Mesodermal cell (in vitro differentiated cells): ENCODE data around the gene FBXL16.

Experiments used
- H3K27ac ChIP-seq: 2 replicates; pipeline ENCODE4 v1.7.0; 2013; ENCODE audit warnings: mild to moderate bottlenecking, low read depth, low read length, moderate library complexity; ENCODE audit not compliant: severe bottlenecking
- H3K36me3 ChIP-seq: 2 replicates; pipeline ENCODE4 v1.7.1; 2013; ENCODE audit warnings: mild to moderate bottlenecking, low read length, moderate library complexity; ENCODE audit not compliant: control insufficient read depth, insufficient read depth
- H3K4me1 ChIP-seq: one replicate; pipeline ENCODE4 v1.7.1; 2013; ENCODE audit warnings: mild to moderate bottlenecking, low read length; ENCODE audit not compliant: insufficient read depth, control insufficient read depth, poor library complexity, severe bottlenecking
- H3K4me3 ChIP-seq: 2 replicates; pipeline ENCODE4 v1.7.0; 2013; ENCODE audit warnings: low read length, control low read depth, mild to moderate bottlenecking; ENCODE audit not compliant: insufficient read depth, poor library complexity, severe bottlenecking; ENCODE audit errors: extremely low read depth
- H3K9me3 ChIP-seq: 2 replicates; pipeline ENCODE4 v1.7.1; 2013; ENCODE audit warnings: mild to moderate bottlenecking, low read length, moderate library complexity; ENCODE audit not compliant: control insufficient read depth
- WGBS, 2 experiments: methylation state at CpG; one replicate each; pipeline ENCODE4 v1.1.5; 2013; ENCODE audit warnings: missing lambda C conversion rate in 2 of 2; ENCODE audit not compliant: insufficient coverage in 2 of 2; 5-methylcytosine and 5-hydroxymethylcytosine counted together

Gene FBXL16

GRCh38 chr16:734208-734980 lies 28.8 kb upstream of the FBXL16 start:
- Histone ChIP-seq H3K27ac (no peak overlapping the region), H3K4me3 (no peak overlapping the region), H3K9me3 (no peaks in the 10 kb centered on the region), H3K4me1 (no peaks in the 10 kb centered on the region), H3K36me3 (peaks cover 62% of the 10 kb centered on the region)
- 94 to 95% methylated on average over 42 to 48 of the region's 49 CpGs for WGBS, 2 experiments

- Histone ChIP-seq H3K27ac (no peak overlapping the region), H3K4me3 (no peak overlapping the region), H3K9me3 (no peaks in the 10 kb centered on the region), H3K36me3 (peaks cover 55% of the 10 kb centered on the region), H3K4me1 (no peaks in the 10 kb centered on the region)
- 86 to 87% methylated on average over 33 to 34 of the region's 34 CpGs for WGBS, 2 experiments
Observed at GRCh38 chr16:733382-734207, 28.0 kb upstream of the FBXL16 start.

- 91 to 92% methylated on average over 13 of the region's 13 CpGs for WGBS, 2 experiments
- peaks cover 50% of the 10 kb centered on the region for H3K36me3 ChIP-seq
- no peaks in the 10 kb centered on the region for H3K9me3 ChIP-seq
- no peak overlapping the region for H3K27ac ChIP-seq
- H3K4me1 ChIP-seq: no peaks in the 10 kb centered on the region
- H3K4me3 ChIP-seq: no peak overlapping the region
Observed at GRCh38 chr16:732936-733335, 27.3 kb upstream of the FBXL16 start.

- no peaks in the 10 kb centered on the region for H3K9me3 ChIP-seq
- WGBS, 2 experiments: 96 to 97% methylated on average over 11 to 12 of the region's 12 CpGs
- H3K36me3 ChIP-seq: peaks cover 44% of the 10 kb centered on the region
- peaks cover 4% of the 10 kb centered on the region for H3K4me1 ChIP-seq
- H3K27ac ChIP-seq: no peak overlapping the region
- no peak overlapping the region for H3K4me3 ChIP-seq
Observed at GRCh38 chr16:732332-732731, 26.7 kb upstream of the FBXL16 start.

GRCh38 chr16:730666-731509 lies 25.3 kb upstream of the FBXL16 start:
- H3K4me3 ChIP-seq: no peak overlapping the region
- no peaks in the 10 kb centered on the region for H3K9me3 ChIP-seq
- no peak overlapping the region for H3K27ac ChIP-seq
- H3K4me1 ChIP-seq: peaks cover 4% of the 10 kb centered on the region
- H3K36me3 ChIP-seq: peaks cover 31% of the 10 kb centered on the region
- WGBS, 2 experiments: 88 to 93% methylated on average over 18 to 19 of the region's 22 CpGs

- Histone ChIP-seq H3K4me3 (no peak overlapping the region), H3K9me3 (no peaks in the 10 kb centered on the region), H3K4me1 (peaks cover 4% of the 10 kb centered on the region), H3K27ac (no peak overlapping the region), H3K36me3 (peaks cover 24% of the 10 kb centered on the region)
- WGBS, 2 experiments: 93% methylated on average over 35 to 37 of the region's 37 CpGs
Observed at GRCh38 chr16:729768-730665, 24.4 kb upstream of the FBXL16 start.

- Histone ChIP-seq H3K9me3 (no peaks in the 10 kb centered on the region), H3K27ac (no peak overlapping the region), H3K4me3 (no peak overlapping the region), H3K36me3 (peaks cover 24% of the 10 kb centered on the region), H3K4me1 (peaks cover 4% of the 10 kb centered on the region)
- 83 to 86% methylated on average over 46 to 52 of the region's 55 CpGs for WGBS, 2 experiments
Observed at GRCh38 chr16:728890-729744, 23.5 kb upstream of the FBXL16 start.

GRCh38 chr16:728131-728889 lies 22.7 kb upstream of the FBXL16 start:
- peaks cover 19% of the 10 kb centered on the region for H3K36me3 ChIP-seq
- H3K4me3 ChIP-seq: peak overlapping the region; percentile 58
- H3K9me3 ChIP-seq: no peaks in the 10 kb centered on the region
- 3% methylated on average over 57 to 61 of the region's 80 CpGs for WGBS, 2 experiments
- no peak overlapping the region for H3K27ac ChIP-seq
- H3K4me1 ChIP-seq: peaks cover 4% of the 10 kb centered on the region
